Parietal lobe (tissue), 2 donors: ENCODE data around the gene CCDC3. TPM values are rescaled to one million over a fixed set of nuclear protein-coding genes. Genes with fewer than 3 reads are reported as not detected.

Source experiments
- small RNA-seq: library from RNA; depleted of rRNA; stranded (forward); fragments of <200 nt; gene quantifications from one replicate; pipeline ENCODE3, GENCODE V24; 2014; ENCODE audit warnings: low replicate concordance
- total RNA-seq: library from RNA; depleted of rRNA; stranded (reverse); fragments of >200 nt; gene quantifications from one replicate; pipeline ENCODE4 v1.2.3, GENCODE V29; 2014

Gene CCDC3
- total RNA-seq: 13.8 TPM

GRCh38 chr10:13001041-13001886 is at the start of gene CCDC3:
TSS of gene CCDC3 (minus strand) at chr10:13001713. CDS start at chr10:13001570, 143 bp downstream.

Small RNA genes within 50 kb of the gene (small RNA-seq; reads per million reads assigned to genes)
- gene RNA5SP300: not detected

Other genes starting within 250 kb of the CCDC3 start
- gene OPTN, start 98.5 kb upstream of the CCDC3 start, total RNA-seq: 70.1 TPM
- gene MCM10, start 159.8 kb upstream of the CCDC3 start, total RNA-seq: 5.0 TPM
- not detected for gene UCMA, start 232.7 kb upstream of the CCDC3 start, total RNA-seq